Mucosa of descending colon (tissue), 3 donors: Measurements from ENCODE around the gene LRRN3. TPM values are rescaled to one million over a fixed set of nuclear protein-coding genes. Genes with fewer than 3 reads are reported as not detected.

Experiments
- ATAC-seq: fragments of 200-7000 bp; cut with Tn5 transposase; one replicate; pipeline ENCODE4 v1.9.1; 2020; ENCODE audit warnings: mild to moderate bottlenecking, moderate library complexity
- DNase-seq, 3 donors: peaks; one replicate each; pipeline ENCODE4 v3.0.0-alpha.2; 2020
- H3K36me3 ChIP-seq: fragments of 200-600 bp; one replicate; pipeline ENCODE4 v1.8.0; 2021; ENCODE audit warnings: low read depth, mild to moderate bottlenecking
- H3K4me1 ChIP-seq: fragments of 200-600 bp; one replicate; pipeline ENCODE4 v1.8.0; 2021; ENCODE audit warnings: low read depth, mild to moderate bottlenecking
- H3K4me3 ChIP-seq: fragments of 200-600 bp; one replicate; pipeline ENCODE4 v1.8.0; 2021; ENCODE audit warnings: mild to moderate bottlenecking
- H3K9me3 ChIP-seq: fragments of 200-600 bp; one replicate; pipeline ENCODE4 v1.8.0; 2021; ENCODE audit warnings: mild to moderate bottlenecking
- CTCF ChIP-seq: fragments of 200-600 bp; IDR thresholded peaks from one replicate; pipeline ENCODE4 v1.8.0; 2022; ENCODE audit warnings: antibody characterized with exemption, mild to moderate bottlenecking
- intact Hi-C, 2 donors: fragments of 100-400 bp; cut with DNase I in 1 of 2; cut with micrococcal nuclease in 1 of 2; formaldehyde crosslinking; loops; one replicate each; pipeline versions ENCODE4 v1.11.0 to v1.11.1; 2022; cut with DNase I, micrococcal nuclease
- total RNA-seq, 3 donors: library from RNA; stranded (reverse); fragmentation: NEBNext Ultra II Directional in 2 of 3; extraction: Animal tissue kit (Norgen Biotek cat#: 25700) in 2 of 3; gene quantifications; one replicate each; pipeline versions ENCODE4 v1.2.1 to v1.2.4, GENCODE V29; 2021 to 2023
- donor health status: DM: no; HTN: no; CAD: no; lungs with moderate emphysema.
- donor health status: DM: no; HTN: no; CAD: no.
- donor health status: DM: no; HTN: yes; CAD: no.

The LRRN3 gene
- total RNA-seq, 3 donors from 2014 or later, result 0.29 to 0.80 (median 0.73) TPM

- H3K9me3 ChIP-seq, result no peaks in the 10 kb centered on the region
- H3K4me3 ChIP-seq, result no peak overlapping the region
- no peak for TF ChIP-seq CTCF
- ATAC-seq (no peak), DNase-seq (no peak)
- no peaks in the 10 kb centered on the region for H3K36me3 ChIP-seq
- intact Hi-C loops, result no loop called here
- H3K4me1 ChIP-seq, result no peaks in the 10 kb centered on the region
These were observed 14.3 kb downstream of the LRRN3 start for GRCh38 chr7:111105269-111105668.

- no peak for TF ChIP-seq CTCF
- H3K9me3 ChIP-seq, result no peaks in the 10 kb centered on the region
- no peak for ATAC-seq
- no peaks in the 10 kb centered on the region for H3K36me3 ChIP-seq
- no peak for DNase-seq
- H3K4me1 ChIP-seq, result no peaks in the 10 kb centered on the region
- no peak overlapping the region for H3K4me3 ChIP-seq
- intact Hi-C loops, result no loop called here
These were observed 16.7 kb downstream of the LRRN3 start for GRCh38 chr7:111107579-111107978.

- H3K4me1 ChIP-seq, result no peaks in the 10 kb centered on the region
- H3K4me3 ChIP-seq, result no peak overlapping the region
- ATAC-seq, result no peak
- no peaks in the 10 kb centered on the region for H3K36me3 ChIP-seq
- TF ChIP-seq CTCF, result no peak
- no peaks in the 10 kb centered on the region for H3K9me3 ChIP-seq
- intact Hi-C loops, result no loop called here
- DNase-seq, result no peak
These were observed 17.1 kb downstream of the LRRN3 start for GRCh38 chr7:111108000-111108399.

GRCh38 chr7:111108496-111108895 is 17.6 kb downstream of the LRRN3 start:
- H3K4me3 ChIP-seq, result no peak overlapping the region
- no peak for DNase-seq
- no peak for ATAC-seq
- no peaks in the 10 kb centered on the region for H3K9me3 ChIP-seq
- no peaks in the 10 kb centered on the region for H3K36me3 ChIP-seq
- H3K4me1 ChIP-seq, result no peaks in the 10 kb centered on the region
- intact Hi-C loops, result no loop called here
- no peak for TF ChIP-seq CTCF

GRCh38 chr7:111112439-111112838 is 21.5 kb downstream of the LRRN3 start:
- H3K4me1 ChIP-seq, result no peaks in the 10 kb centered on the region
- DNase-seq (no peak), ATAC-seq (no peak)
- no peak for TF ChIP-seq CTCF
- intact Hi-C loops, result no loop called here
- H3K36me3 ChIP-seq, result no peaks in the 10 kb centered on the region
- H3K9me3 ChIP-seq, result no peaks in the 10 kb centered on the region
- H3K4me3 ChIP-seq, result no peak overlapping the region

- H3K4me3 ChIP-seq, result no peak overlapping the region
- ATAC-seq (no peak), DNase-seq (no peak)
- TF ChIP-seq CTCF, result no peak
- no peaks in the 10 kb centered on the region for H3K4me1 ChIP-seq
- no peaks in the 10 kb centered on the region for H3K36me3 ChIP-seq
- intact Hi-C loops, result no loop called here
- H3K9me3 ChIP-seq, result no peaks in the 10 kb centered on the region
These were observed 22.5 kb downstream of the LRRN3 start for GRCh38 chr7:111113263-111114017.
